ENCODE results near the gene EPS15.
"Not testable (repeated sequence)": the region's sequence is repeated elsewhere in the genome, so short reads cannot be mapped to it uniquely, and the experiment has no call there.

Gene EPS15

DNA sequence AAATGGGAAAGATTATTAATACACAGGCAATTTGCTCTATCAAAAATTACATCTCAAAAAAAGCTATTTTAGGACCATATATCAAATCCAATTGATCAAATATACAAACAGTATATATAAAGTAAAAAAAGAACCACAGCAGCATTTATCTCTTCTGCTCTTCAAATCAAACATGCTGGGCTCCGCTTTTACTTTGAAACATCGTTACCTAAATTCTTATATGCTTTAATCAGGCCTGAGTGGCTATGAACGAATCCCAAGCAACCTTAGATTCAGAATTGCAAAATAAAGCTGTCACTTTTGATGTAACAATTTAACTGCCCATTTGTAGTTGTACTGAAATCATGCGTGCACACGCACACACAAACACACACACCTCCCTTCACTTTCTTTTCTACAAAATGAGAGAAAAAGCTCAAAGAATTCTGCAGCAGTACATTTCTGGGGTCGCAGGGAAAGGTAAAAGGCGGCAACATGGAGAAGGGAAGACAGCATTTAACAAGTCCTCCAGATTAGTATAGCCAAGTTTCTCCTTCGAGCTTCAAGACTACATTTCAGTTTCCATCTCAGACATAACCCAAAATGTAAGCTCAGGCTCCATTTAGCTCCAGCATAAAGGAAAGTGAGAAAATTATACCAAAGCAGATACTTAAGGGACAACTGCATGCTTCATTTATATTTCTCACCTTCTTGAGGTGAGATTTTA, 96.5 kb downstream of the EPS15 start:
- no peak for DNase-seq

GRCh38 chr1:51421964-51422363, 97.1 kb downstream of the EPS15 start:
- no peak for DNase-seq

DNA sequence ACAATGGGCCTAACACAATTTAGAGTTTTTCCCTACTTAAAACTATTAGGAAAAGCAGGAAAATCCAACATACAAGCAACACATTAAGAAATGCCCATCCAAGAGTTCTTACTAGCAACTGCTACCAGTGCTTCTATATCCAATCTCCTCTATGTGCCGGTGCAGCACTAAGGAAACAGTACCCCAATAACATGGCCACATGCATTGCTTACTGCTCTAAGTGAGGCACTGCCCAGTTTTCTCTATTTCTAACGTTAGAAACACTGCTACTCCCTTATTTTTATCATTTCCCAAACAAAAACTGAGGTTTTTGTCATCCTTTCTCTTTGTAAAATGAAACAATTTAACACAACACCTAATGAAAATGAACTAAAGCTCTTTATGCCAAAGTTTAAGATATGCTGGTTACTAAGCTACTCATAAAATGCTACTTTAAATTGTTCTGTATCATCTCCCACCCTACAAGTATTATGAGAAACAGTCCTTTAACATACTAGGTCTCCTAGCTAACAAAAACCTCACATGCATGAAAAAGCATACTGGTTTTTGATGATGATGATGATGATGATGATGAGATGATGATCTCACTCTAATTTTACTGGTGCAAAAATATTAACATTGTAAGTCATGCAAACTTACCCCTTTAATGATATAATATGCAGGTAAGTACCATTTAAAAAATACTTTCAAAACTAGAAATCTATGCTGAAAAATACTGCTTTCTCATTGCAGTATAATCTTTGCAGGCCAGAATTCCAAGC, 98.0 kb downstream of the EPS15 start:
- DNase-seq: no peak

- no peak for DNase-seq
Observed at GRCh38 chr1:51418384-51418959, 100.6 kb downstream of the EPS15 start.

- no peak for DNase-seq
Observed at GRCh38 chr1:51417496-51418383, 101.3 kb downstream of the EPS15 start.

DNA sequence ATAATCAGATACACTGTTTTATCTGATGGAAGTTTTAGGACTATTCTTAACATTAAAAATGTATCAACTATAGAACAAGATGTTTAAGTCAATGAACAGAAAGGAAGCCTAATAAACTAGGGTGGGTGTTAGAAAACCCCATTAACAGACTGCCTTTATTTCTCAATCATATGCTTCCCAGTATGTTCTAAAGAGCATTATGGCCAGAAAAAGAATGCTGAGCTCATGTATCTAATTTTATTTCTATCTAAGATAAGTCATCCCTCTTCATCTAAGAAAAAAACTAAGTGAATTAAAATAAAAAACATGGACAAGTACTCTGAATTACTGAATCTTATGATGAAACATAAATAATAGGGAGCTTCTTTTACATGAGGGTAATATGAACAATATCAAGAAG, 102.2 kb downstream of the EPS15 start:
- no peak for DNase-seq

GRCh38 chr1:51415963-51416362, 103.1 kb downstream of the EPS15 start:
- no peak for DNase-seq

DNA sequence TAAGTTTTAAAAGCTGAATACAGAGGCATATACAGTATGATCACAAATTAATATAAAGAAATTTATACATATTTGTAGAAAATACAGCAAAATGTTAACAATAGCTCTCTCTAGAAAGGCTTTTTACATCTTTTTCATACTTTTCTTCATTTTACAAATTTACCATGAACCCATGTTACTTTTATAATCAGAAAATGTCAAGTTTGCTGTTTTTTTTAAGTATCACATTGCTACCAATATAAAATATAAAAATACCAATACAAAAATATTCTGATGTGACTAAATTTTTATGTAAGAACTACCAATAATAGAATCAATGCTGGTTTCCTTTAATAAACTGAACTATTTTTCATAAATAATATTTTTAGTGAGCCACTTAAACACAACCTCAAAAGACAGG, 104.3 kb downstream of the EPS15 start:
- DNase-seq: no peak

GRCh38 chr1:51411820-51412219, 107.2 kb downstream of the EPS15 start:
- DNase-seq: not testable (repeated sequence)

DNA sequence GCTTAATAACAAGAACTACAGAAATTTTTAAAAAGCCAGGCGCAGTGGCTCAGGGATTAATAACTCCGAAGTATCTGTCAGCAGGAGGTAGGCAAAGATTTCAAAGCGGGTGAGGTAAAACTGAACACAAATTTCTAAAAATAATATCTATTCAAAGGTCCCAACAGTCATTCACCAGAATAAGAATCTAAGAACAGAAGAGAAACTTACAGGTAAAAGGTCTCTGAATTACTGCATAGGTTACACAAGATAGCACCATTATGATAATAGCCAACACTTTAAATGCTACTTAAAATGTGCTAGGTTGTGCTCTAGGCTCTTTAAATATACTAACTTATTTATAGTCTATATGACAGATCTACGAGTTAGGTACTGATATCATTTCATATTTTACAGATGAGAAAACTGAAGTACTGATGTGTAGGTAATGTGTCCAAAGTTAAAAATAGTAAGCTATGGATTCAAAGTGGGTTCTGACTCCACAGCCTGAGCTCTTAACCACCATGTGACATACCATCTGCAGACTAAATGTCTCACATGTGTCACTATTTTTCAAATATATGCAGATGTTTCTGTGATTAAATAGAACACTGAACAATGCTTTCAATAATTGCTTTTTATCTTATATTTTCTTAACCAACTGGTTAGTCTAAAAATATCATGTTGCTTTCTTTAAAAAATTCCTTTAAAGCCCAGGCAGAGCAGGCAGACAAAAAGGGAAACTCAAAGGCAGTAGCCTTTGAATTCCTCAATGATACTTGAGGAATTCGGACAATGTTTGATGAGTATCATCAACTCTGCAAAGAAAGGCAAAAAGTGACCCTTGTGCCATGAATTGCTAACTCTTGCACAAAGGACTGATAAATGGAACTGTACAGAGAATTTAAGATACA, 108.3 kb downstream of the EPS15 start:
- no peak for DNase-seq

DNA sequence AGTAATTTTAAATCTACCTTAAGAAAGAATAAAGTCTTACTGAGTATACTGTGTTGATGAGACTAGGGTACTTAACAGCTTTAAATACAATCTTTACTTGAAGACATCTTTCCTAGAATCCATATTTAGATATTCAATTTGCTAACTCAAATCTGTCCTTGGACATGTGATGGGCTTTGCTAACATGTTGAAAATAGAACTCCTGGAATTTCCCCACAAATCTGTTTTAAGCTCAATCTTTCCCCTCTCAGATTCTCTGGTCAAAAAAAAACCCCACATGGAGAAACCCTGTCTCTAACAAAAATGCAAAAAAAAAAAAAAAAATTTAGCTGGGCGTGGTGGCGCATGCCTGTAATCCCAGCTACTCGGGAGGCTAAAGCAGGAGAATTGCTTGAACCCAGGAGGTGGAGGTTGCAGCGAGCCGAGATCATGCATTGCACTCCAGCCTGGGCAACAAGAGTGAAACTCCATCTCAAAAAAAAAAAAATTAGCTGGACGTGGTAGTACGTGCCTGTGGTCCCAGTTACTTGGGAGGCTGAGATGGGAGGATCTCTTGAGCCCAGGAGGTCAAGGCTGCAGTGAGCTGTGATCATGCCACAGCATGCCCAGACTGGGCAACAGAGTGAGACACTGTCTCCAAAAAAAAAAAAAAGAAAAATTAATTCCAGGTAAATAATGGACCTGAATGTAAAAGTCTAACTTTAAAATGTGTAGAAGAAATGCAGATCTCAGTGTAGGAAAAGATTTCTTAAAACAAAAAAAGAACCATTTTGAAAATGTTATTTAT, 109.1 kb downstream of the EPS15 start:
- DNase-seq: not testable (repeated sequence)

GRCh38 chr1:51392241-51392640, 126.8 kb downstream of the EPS15 start:
- DNase-seq: no peak

- DNase-seq: not testable (repeated sequence)
Observed at GRCh38 chr1:51390641-51391040, 128.4 kb downstream of the EPS15 start.

GRCh38 chr1:51387288-51387687, 131.8 kb downstream of the EPS15 start:
- DNase-seq: not testable (repeated sequence)

DNA sequence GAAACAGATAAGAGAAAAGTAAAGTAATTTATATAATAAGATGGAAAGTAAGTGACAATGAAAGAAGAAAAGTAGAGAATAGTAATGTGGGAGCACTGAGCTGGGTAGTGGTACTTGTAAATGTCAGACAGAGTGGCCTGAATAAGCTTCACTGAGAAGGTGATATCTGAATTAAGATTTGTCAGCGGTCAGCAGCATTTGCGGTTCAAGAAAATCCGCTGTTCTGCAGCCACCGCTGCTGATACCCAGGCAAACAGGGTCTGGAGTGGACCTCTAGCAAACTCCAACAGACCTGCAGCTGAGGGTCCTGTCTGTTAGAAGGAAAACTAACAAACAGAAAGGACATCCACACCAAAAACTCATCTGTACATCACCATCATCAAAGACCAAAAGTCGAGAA, 132.8 kb downstream of the EPS15 start:
- not testable (repeated sequence) for DNase-seq

DNA sequence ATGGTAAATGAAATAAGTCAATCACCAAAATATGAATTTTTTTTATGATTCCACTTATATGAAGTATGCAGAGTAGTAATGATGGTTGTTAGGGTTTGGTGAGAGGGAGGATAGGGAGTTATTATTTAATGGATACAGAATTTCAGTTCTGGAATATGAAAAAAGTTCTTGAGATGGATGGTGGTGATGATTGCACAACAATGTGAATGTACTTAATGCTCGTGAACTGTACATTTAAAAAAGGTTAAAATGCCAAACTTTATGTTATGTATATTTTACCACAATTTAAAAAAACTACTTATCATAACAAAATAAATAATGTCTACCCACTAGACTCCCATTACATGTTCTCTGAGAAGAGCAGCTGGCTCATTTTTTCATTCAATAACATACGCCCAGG, 133.3 kb downstream of the EPS15 start:
- no peak for DNase-seq

- no peak for DNase-seq
Observed at GRCh38 chr1:51381964-51382363, 137.1 kb downstream of the EPS15 start.

- DNase-seq: no peak
Observed at GRCh38 chr1:51380936-51381335, 138.1 kb downstream of the EPS15 start.

GRCh38 chr1:51378871-51379270, 140.2 kb downstream of the EPS15 start:
- DNase-seq: no peak

GRCh38 chr1:51373898-51374297, 145.2 kb downstream of the EPS15 start:
- DNase-seq: no peak

- DNase-seq: no peak
Observed at GRCh38 chr1:51372561-51372960, 146.5 kb downstream of the EPS15 start.

Data from NCI-H187 (cell line).